Trophoblast cell (in vitro differentiated cells and primary cell): ENCODE data around the gene FBLIM1.

ENCODE experiments used
- DNase-seq, 2 donors: peaks; one replicate each; pipeline ENCODE4 v3.0.0-alpha.2; 2016
- H2AFZ ChIP-seq: 2 replicates; pipeline ENCODE4 v1.6.1; 2013; ENCODE audit warnings: low read length, moderate library complexity, mild to moderate bottlenecking; ENCODE audit not compliant: insufficient read depth, poor library complexity
- H2AK5ac ChIP-seq: 2 replicates; pipeline ENCODE4 v1.6.1; 2013; ENCODE audit warnings: mild to moderate bottlenecking, low read length
- H2BK120ac ChIP-seq: 2 replicates; pipeline ENCODE4 v1.6.1; 2013; ENCODE audit warnings: low read length, mild to moderate bottlenecking, moderate library complexity; ENCODE audit not compliant: insufficient read depth, poor library complexity
- H2BK12ac ChIP-seq: 2 replicates; pipeline ENCODE4 v1.6.1; 2013; ENCODE audit warnings: mild to moderate bottlenecking, low read length, moderate library complexity
- H2BK5ac ChIP-seq: 2 replicates; pipeline ENCODE4 v1.6.1; 2013; ENCODE audit warnings: low read length, low read depth, moderate library complexity, mild to moderate bottlenecking; ENCODE audit not compliant: poor library complexity
- H3K14ac ChIP-seq: 2 replicates; pipeline ENCODE4 v1.6.1; 2013; ENCODE audit warnings: mild to moderate bottlenecking, low read length
- H3K18ac ChIP-seq: 2 replicates; pipeline ENCODE4 v1.6.1; 2013; ENCODE audit warnings: mild to moderate bottlenecking, low read length
- H3K23ac ChIP-seq: 2 replicates; pipeline ENCODE4 v1.6.1; 2013; ENCODE audit warnings: low read length
- H3K27ac ChIP-seq: 2 replicates; pipeline ENCODE4 v1.5.1; 2013; ENCODE audit warnings: low read depth, mild to moderate bottlenecking, inconsistent platforms, low read length, moderate library complexity
- H3K27me3 ChIP-seq: 2 replicates; pipeline ENCODE4 v1.6.1; 2013; ENCODE audit warnings: inconsistent platforms, mild to moderate bottlenecking, low read length, moderate library complexity; ENCODE audit not compliant: insufficient read depth
- H3K36me3 ChIP-seq, 2 experiments: 1 replicate in 1 of 2; 2 replicates in 1 of 2; pipeline ENCODE4 v1.6.1; 2013; ENCODE audit warnings: low read length in 2 of 2, mild to moderate bottlenecking in 2 of 2, moderate library complexity in 1 of 2; ENCODE audit not compliant: insufficient read depth in 2 of 2, control insufficient read depth in 1 of 2
- H3K4ac ChIP-seq: 2 replicates; pipeline ENCODE4 v1.6.1; 2013; ENCODE audit warnings: low read depth, mild to moderate bottlenecking, low read length, moderate library complexity
- H3K4me1 ChIP-seq, 2 experiments: 1 replicate in 1 of 2; 2 replicates in 1 of 2; pipeline ENCODE4 v1.6.1; 2013; ENCODE audit warnings: low read length in 2 of 2, mild to moderate bottlenecking in 2 of 2, moderate library complexity in 1 of 2; ENCODE audit not compliant: insufficient read depth in 2 of 2, control insufficient read depth in 1 of 2
- H3K4me2 ChIP-seq: 2 replicates; pipeline ENCODE4 v1.6.1; 2013; ENCODE audit warnings: inconsistent platforms, mild to moderate bottlenecking, low read length, moderate library complexity
- H3K4me3 ChIP-seq: 2 replicates; pipeline ENCODE4 v1.5.1; 2013; ENCODE audit warnings: mild to moderate bottlenecking, low read depth, low read length, inconsistent platforms
- H3K79me1 ChIP-seq: one replicate; pipeline ENCODE4 v1.6.1; 2013; ENCODE audit warnings: low read length
- H3K79me2 ChIP-seq: 2 replicates; pipeline ENCODE4 v1.6.1; 2013; ENCODE audit warnings: low read length, mild to moderate bottlenecking; ENCODE audit not compliant: control insufficient read depth, insufficient read depth, poor library complexity
- H3K9ac ChIP-seq: 2 replicates; pipeline ENCODE4 v1.6.1; 2013; ENCODE audit warnings: mild to moderate bottlenecking, low read length
- H3K9me3 ChIP-seq: 2 replicates; pipeline ENCODE4 v1.6.1; 2013; ENCODE audit warnings: low read depth, mild to moderate bottlenecking, control low read depth, inconsistent platforms, low read length; ENCODE audit not compliant: insufficient read depth
- H4K12ac ChIP-seq: 2 replicates; pipeline ENCODE4 v1.6.1; 2013; ENCODE audit warnings: low read depth, mild to moderate bottlenecking, low read length, moderate library complexity
- H4K8ac ChIP-seq: 2 replicates; pipeline ENCODE4 v1.6.1; 2013; ENCODE audit warnings: low read depth, mild to moderate bottlenecking, low read length, moderate library complexity
- H4K91ac ChIP-seq: one replicate; pipeline ENCODE4 v1.6.1; 2013; ENCODE audit warnings: low read depth, mild to moderate bottlenecking, low read length, moderate library complexity
- WGBS: extraction: QIAGEN DNeasy Blood & Tissue Kit; methylation state at CpG from one replicate; pipeline ENCODE4 v1.1.7; 2013; ENCODE audit warnings: missing lambda C conversion rate; ENCODE audit not compliant: insufficient read length, insufficient coverage; ENCODE audit errors: extremely low coverage; 5-methylcytosine and 5-hydroxymethylcytosine counted together

The FBLIM1 gene

DNA sequence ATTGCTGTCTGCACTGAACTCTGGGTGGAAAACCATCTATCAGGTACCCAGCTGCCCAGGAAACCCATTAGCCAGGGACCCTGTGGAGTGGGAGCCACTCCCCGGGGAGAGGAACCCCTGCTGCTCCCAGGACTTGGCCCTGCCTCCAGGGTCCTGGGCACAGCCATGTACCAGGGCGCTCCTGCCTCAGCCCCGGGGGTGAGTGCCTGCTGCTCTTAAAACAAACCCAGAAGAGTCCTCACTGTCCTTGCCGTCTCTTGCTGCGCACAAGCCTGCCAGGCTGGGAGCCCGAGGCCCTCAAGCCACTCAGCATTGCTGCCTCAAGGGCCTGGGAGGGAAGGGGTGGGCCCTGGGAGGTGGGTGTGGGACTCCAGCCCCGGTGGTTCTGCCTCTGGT is 25.9 kb upstream of the FBLIM1 start:
- Histone ChIP-seq H3K27ac (no peak overlapping the region), H3K18ac (no peak overlapping the region), H2BK5ac (no peak overlapping the region), H3K79me2 (no peaks in the 10 kb centered on the region), H2AK5ac (no peak overlapping the region), H3K79me1 (peaks cover 9% of the 10 kb centered on the region), H3K36me3 (peaks cover 64 to 67% of the 10 kb centered on the region in 2 experiments), H4K8ac (no peak overlapping the region), H2BK120ac (no peak overlapping the region), H3K4ac (no peak overlapping the region), H3K27me3 (no peaks in the 10 kb centered on the region), H2BK12ac (no peak overlapping the region), H3K9ac (no peak overlapping the region), H3K4me1 (peaks cover 20 to 23% of the 10 kb centered on the region in 2 experiments), H3K4me3 (no peak overlapping the region), H2AFZ (no peak overlapping the region), H3K4me2 (no peak overlapping the region), H4K12ac (no peak overlapping the region), H3K9me3 (peaks cover 2% of the 10 kb centered on the region), H4K91ac (no peak overlapping the region), H3K23ac (no peak overlapping the region), H3K14ac (no peak overlapping the region)
- DNase-seq = no peak
- WGBS = no CpG with 5 or more reads among the region's 7 CpGs

DNA sequence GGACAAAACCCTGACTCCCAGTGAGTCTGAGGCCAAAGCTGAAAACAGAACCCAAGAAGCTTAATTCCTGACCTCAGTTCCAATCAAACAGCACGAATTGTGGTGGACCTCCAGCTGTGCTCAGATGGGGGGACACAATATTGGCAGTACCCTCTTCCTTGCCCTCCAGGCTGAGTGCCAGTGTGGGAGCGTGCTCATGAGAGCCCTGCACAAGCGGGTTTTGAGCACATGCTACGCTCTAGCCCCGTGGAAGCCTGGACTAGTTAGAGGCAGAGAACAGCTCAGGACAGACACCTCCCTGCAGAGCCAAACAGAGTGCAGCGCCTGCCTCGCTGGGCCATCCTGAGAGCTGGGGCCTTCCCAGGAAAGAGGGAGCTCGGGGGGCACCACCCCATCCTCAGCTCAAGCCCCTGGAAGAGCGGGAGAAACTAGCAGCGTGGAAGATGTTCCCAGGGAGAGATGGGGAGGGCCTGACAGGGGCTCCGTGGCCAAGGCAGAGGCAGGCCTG is 25.3 kb upstream of the FBLIM1 start:
- peaks cover 20 to 23% of the 10 kb centered on the region in 2 experiments for H3K4me1 ChIP-seq
- no peak overlapping the region for H3K4ac ChIP-seq
- H2AFZ ChIP-seq = no peak overlapping the region
- H3K79me2 ChIP-seq = no peaks in the 10 kb centered on the region
- H3K23ac ChIP-seq = no peak overlapping the region
- no peak overlapping the region for H2BK120ac ChIP-seq
- WGBS = no CpG with 5 or more reads among the region's 11 CpGs
- no peak overlapping the region for H4K8ac ChIP-seq
- peaks cover 58 to 61% of the 10 kb centered on the region in 2 experiments for H3K36me3 ChIP-seq
- no peak overlapping the region for H4K91ac ChIP-seq
- no peak overlapping the region for H3K27ac ChIP-seq
- H3K14ac ChIP-seq = no peak overlapping the region
- no peak overlapping the region for H3K4me3 ChIP-seq
- H2BK5ac ChIP-seq = no peak overlapping the region
- no peak overlapping the region for H3K18ac ChIP-seq
- DNase-seq = no peak
- H2BK12ac ChIP-seq = no peak overlapping the region
- H3K79me1 ChIP-seq = peaks cover 9% of the 10 kb centered on the region
- H3K9me3 ChIP-seq = peaks cover 2% of the 10 kb centered on the region
- H3K4me2 ChIP-seq = no peak overlapping the region
- no peak overlapping the region for H2AK5ac ChIP-seq
- H3K27me3 ChIP-seq = no peaks in the 10 kb centered on the region
- H3K9ac ChIP-seq = no peak overlapping the region
- no peak overlapping the region for H4K12ac ChIP-seq

DNA sequence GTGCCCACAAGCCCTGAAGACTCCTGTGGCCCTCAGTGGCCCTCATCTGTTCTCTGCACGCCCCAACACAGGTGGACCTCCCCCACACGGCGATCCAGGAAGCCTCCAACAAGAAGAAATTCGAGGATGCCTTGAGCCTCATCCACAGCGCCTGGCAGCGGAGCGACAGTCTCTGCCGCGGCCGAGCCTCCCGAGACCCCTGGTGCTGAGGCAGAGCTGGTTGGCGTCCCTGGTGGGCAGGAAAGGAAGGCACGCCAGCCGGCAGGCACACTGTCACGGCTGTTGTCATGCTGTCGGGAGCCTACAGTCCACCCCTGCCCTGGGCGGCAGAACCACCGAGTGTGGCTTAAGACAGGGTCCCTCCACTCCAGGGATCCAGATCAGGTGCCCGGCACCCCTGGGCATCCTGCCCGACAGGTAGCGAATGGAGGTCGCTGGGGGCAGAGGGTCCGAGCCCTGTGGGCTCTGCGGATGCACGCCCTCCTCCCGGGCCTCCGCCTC is 24.8 kb upstream of the FBLIM1 start:
- Histone ChIP-seq H3K14ac (peak overlapping the region; percentile 13), H3K9me3 (peaks cover 2% of the 10 kb centered on the region), H3K4me3 (no peak overlapping the region), H3K18ac (no peak overlapping the region), H2BK12ac (no peak overlapping the region), H3K4me1 (peaks cover 20 to 23% of the 10 kb centered on the region in 2 experiments), H2AK5ac (peak overlapping the region; percentile 44), H4K8ac (no peak overlapping the region), H4K91ac (peak overlapping the region; percentile 3), H3K79me1 (peaks cover 9% of the 10 kb centered on the region), H3K27me3 (no peaks in the 10 kb centered on the region), H2AFZ (no peak overlapping the region), H3K36me3 (peaks cover 53 to 56% of the 10 kb centered on the region in 2 experiments), H3K79me2 (no peaks in the 10 kb centered on the region), H2BK120ac (no peak overlapping the region), H3K4me2 (no peak overlapping the region), H3K23ac (no peak overlapping the region), H3K4ac (no peak overlapping the region), H4K12ac (no peak overlapping the region), H2BK5ac (no peak overlapping the region), H3K9ac (no peak overlapping the region), H3K27ac (no peak overlapping the region)
- DNase-seq = no peak
- no CpG with 5 or more reads among the region's 27 CpGs for WGBS

DNA sequence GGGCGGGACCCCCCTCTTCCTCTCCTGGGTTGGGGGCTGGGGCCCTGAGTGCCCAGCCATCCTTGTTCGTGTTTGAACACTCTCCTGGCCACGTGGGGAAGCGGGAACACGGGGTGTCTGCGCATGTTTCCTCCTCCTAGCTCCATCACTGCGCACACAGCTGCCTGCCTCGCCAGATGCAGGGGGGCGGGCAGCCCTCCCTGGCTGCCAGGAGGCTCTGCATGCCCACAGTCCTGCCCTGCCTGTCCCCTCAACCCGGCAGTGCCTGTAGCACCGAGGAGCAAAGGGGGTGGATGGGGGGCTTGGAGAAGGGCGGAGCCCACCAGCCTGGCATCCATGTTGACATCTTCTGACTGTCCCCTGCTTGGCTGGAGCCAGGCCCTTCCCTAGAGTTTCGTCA is 24.3 kb upstream of the FBLIM1 start:
- H2BK120ac ChIP-seq = peak overlapping the region; percentile 1
- no peak for DNase-seq
- no peak overlapping the region for H3K4me3 ChIP-seq
- no CpG with 5 or more reads among the region's 13 CpGs for WGBS
- no peak overlapping the region for H3K4me2 ChIP-seq
- H3K9me3 ChIP-seq = peaks cover 2% of the 10 kb centered on the region
- peaks cover 48 to 51% of the 10 kb centered on the region in 2 experiments for H3K36me3 ChIP-seq
- peaks cover 9% of the 10 kb centered on the region for H3K79me1 ChIP-seq
- H3K18ac ChIP-seq = peak overlapping the region; percentile 13
- no peak overlapping the region for H3K23ac ChIP-seq
- peaks cover 20 to 23% of the 10 kb centered on the region in 2 experiments for H3K4me1 ChIP-seq
- peak overlapping the region; percentile 7 for H3K14ac ChIP-seq
- H2BK12ac ChIP-seq = no peak overlapping the region
- no peaks in the 10 kb centered on the region for H3K27me3 ChIP-seq
- H3K4ac ChIP-seq = no peak overlapping the region
- H3K27ac ChIP-seq = no peak overlapping the region
- H4K8ac ChIP-seq = no peak overlapping the region
- H2AK5ac ChIP-seq = no peak overlapping the region
- H2AFZ ChIP-seq = no peak overlapping the region
- H3K79me2 ChIP-seq = no peaks in the 10 kb centered on the region
- no peak overlapping the region for H4K12ac ChIP-seq
- peak overlapping the region; percentile 3 for H4K91ac ChIP-seq
- no peak overlapping the region for H3K9ac ChIP-seq
- no peak overlapping the region for H2BK5ac ChIP-seq
